ENCODE data around the gene OCRL. TPM values are rescaled to one million over a fixed set of nuclear protein-coding genes. Genes with fewer than 3 reads are reported as not detected.

Gene OCRL
- polyA plus RNA-seq, 3 donors: 28.2 to 30.3 (median 28.6) TPM

Other genes starting within 250 kb of the OCRL start
- 100 to 1,000 TPM; 109 to 130 (median 110) TPM for gene SMARCA1, start 16.8 kb upstream of the OCRL start, polyA plus RNA-seq (ENCODE audit: insufficient read length in 3 of 3)
- gene APLN, start 114.7 kb downstream of the OCRL start, polyA plus RNA-seq (ENCODE audit: insufficient read length in 3 of 3): 1 to 10 TPM; 5.1 to 6.0 (median 5.3) TPM
- 10 to 100 TPM; 77.3 to 87.4 (median 83.6) TPM for gene XPNPEP2, start 198.7 kb downstream of the OCRL start, polyA plus RNA-seq (ENCODE audit: insufficient read length in 3 of 3)
- gene SASH3, start 239.7 kb downstream of the OCRL start, polyA plus RNA-seq (ENCODE audit: insufficient read length in 3 of 3): 1 to 10 TPM; 1.5 to 2.5 (median 2.5) TPM